ENCODE results near the gene MRTFA.
A peak's percentile ranks its signal among the peaks of the same experiment; 100 is the strongest.
"Not testable (repeated sequence)": the region's sequence is repeated elsewhere in the genome, so short reads cannot be mapped to it uniquely, and the experiment has no call there.

The MRTFA gene

DNA sequence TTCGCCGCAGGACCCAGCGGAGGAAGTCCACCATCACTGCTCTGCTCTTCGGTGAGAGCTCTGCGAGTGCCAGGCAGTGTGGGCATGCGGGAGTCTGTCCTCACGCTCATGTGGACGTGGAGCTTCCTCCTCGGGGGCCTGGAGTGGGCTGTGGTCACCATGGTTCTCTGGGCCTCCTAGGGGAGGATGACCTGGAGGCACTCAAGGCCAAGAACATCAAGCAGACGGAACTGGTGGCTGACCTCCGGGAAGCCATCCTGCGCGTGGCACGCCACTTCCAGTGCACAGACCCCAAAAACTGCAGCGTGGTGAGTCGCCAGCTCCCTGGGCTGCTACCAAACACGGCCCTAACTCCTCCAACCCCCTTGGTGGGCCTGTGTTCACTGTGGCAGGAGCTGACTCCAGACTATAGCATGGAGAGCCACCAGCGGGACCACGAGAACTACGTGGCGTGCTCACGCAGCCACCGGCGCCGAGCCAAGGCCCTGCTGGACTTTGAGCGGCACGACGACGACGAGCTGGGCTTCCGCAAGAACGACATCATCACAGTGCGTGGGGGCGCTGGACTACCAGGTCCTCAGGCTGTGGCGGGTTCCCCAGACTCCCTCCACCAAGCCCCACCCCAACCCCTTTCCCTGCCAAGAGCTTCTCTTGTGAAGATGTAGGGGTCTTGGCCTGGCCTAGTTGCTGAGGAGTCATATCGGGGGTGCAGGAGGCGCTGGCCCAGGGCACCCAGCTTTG lies 229.3 kb downstream of the MRTFA start:
- DNase-seq, result no peak

DNA sequence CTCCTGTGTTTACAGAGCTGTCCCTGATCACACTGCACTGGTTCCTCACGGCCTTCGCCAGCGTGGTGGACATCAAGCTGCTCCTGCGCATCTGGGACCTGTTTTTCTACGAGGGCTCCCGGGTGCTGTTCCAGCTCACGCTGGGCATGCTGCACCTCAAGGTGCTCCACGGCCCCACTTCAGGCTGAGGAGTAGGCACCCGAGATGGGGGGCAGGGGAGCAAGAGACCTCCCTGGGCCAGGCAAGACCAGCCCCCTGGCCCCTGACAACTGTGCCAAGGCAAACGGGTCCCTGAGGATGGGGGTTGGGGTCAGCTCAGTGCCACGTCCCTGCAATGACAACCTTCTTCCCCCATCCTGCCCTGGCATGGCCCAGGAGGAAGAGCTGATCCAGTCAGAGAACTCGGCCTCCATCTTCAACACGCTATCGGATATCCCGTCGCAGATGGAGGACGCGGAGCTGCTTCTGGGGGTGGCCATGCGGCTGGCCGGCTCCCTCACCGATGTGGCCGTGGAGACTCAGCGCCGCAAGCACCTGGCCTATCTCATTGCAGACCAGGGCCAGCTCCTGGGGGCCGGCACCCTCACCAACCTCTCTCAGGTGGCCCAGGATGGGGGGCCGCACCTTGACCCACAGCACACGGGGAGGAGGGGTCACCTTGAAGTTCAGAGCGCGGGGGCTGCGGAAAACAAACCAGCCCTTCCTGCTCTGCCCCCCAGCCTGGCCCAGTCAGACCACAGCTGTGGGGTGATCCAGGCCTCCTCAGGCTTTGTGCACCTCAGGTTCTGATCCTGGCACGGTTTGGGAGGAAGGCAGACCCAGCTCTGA lies 230.2 kb downstream of the MRTFA start:
- no peak for DNase-seq

DNA sequence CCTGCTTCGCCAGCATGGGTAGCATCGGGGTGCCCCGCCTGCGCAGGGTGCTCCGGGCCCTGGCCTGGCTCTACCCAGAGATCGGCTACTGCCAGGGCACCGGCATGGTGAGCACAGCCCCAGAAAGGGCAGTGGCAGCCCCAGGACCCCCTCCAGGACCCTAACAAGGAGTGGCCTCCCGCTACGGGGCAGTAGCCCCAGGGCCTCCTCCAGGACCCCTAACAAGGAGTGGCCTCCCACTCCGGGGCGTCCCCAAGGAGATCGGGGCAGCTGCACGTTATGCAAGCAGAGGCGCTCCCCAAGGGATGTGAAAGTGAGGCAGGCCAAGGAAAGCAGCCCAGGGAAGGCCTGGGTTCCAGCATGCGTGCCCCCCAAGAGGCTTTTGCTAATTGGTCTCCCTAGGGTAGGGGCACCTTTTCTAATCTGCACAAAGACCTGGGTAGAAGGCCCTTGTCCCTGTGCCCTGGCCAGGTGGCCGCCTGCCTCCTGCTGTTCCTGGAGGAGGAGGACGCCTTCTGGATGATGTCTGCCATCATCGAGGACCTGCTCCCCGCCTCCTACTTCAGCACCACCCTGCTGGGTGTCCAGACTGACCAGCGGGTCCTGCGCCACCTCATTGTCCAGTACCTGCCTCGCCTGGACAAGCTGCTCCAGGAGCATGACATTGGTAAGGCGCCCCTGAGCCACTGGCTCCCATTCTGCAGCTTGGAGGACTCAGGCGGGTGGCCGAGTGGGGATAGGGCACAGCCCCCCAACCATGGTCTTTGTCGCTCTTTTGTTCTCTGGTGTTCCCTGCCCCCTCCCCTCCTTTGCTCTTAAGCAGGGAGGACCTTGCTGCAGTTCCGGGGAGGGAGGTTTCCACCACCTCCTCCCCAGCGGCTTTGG lies 231.1 kb downstream of the MRTFA start:
- no peak for DNase-seq

DNA sequence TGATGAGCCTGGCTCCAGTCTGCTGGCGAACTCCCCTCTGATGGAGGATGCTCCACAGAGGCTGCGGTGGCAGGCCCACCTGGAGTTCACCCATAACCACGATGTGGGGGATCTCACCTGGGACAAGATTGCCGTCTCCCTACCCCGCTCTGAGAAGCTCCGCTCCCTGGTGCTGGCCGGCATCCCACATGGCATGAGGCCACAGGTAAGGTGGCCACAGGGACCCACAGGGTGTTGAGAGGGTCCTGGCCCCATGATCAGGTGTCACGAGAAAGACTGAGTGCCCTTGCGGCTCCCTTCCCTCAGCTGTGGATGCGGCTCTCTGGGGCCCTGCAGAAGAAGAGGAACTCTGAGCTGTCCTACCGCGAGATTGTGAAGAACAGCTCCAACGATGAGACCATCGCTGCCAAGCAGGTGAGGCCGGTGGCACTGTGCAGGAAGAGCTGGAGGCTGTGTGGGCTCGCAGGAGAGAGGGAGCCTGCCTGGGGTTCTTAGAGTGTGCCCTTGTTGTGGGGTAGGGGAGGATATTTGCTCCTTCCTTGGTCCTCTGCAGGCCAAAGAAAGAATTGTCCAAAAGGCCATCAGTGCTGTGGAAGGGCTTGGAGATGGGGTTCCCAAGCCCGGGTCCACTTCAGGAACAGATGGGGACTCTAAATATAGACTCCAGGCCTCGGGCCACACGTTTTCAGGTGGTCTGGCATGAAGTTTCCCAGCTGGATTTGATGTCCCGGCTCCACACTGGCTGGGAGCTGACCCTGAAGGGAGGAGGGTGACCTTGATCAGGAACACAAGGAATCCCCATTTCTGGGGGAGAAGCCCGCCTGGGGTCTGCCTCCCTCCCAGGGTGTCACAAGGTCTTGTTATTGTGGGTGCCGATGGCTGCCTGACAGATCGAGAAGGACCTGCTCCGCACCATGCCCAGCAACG lies 232.0 kb downstream of the MRTFA start:
- no peak for DNase-seq

DNA sequence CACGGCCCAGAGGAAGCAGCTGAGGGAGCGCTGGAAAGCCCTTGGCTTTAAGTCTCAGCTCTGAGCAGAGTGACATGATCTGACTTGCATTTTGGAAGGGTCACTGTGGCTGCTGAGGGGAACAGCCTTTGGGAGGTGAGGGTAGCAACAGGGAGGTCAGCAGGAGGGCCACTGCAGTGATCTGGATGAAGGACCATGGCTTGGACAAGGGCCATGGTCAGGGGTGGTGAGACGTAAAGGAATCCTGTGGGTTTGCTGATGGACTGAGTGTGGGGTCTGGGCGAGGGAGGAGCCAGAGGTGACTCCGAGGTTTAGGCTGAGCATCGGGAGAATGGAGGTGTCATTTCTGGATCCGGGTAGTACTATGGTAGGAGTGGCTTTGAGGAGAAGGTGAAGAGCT lies 232.9 kb downstream of the MRTFA start:
- DNase-seq, result no peak

DNA sequence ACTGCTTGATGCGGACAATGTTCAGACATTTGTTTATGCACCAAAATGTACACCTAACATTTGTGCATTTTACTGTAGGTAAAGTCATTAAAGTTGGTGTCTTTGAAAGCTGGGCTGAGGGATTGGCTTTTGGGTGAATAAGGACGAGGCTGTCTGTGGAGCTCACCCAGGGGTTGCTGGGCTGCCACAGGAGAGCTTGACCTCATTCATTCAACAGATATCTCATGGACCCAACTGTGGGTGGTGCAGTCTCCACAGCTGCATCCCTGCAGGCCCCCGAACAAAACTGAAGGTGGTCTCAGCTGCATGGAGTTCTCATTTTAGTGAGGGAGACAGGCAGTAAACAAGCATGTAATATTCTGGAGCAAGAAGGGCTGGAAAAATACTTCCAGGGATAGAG lies 233.4 kb downstream of the MRTFA start:
- no peak for DNase-seq

DNA sequence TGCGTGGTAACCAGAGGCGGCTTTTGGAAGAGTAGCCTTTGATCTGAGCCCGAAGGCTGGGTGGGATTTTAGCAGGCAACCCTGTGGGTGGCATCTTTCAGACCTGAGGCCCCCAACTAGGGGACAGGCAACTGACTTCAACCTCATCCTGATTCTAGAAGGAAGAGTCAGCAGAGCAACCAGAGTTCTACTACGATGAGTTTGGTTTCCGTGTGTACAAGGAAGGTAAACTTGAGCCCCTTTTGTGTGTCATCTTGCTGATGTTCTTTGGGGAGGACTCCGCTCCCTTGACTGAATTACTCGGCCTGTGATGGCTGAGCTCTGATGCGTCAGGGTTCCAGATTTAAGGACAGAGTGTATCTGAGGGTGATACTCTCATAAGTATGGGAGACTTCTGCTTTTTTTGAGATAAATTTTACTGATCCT lies 234.5 kb downstream of the MRTFA start:
- DNase-seq, result no peak

DNA sequence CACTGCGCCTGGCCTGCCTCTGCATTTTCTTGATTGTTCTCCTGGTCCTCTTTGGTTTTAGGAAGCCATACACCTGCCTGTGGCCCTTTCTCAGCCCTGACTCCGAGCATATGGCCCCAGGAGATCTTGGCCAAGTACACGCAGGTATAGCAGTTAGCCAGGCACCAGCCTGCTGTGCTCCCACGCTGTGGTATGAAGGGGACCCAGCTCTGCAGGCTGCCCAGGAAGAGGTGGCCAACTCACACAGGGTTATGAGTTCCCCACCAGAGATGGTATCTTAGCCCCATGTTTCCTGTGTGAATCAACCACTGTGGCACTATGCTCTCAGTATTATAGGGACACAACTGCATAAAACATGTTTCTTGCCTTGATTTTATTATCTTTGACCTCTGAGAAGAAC lies 235.0 kb downstream of the MRTFA start:
- peak; percentile 65 for DNase-seq

DNA sequence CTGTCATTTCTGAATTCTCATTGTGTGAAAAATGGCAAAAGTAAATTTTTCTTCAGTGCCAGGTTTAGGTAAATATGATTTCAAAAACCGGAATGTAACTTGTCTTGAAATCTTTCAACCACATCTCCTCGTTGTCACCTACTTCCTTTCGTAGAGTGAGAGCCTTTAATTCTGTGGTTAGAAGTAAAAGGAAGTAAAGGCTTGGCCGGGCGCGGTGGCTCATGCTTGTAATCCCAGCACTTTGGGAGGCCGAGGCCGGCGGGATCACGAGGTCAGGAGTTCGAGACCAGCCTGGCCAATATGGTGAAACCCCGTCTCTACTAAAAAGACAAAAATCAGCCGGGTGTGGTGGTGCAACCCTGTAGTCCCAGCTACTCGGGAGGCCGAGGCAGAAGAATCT lies 236.4 kb downstream of the MRTFA start:
- peak; percentile 58 for DNase-seq

DNA sequence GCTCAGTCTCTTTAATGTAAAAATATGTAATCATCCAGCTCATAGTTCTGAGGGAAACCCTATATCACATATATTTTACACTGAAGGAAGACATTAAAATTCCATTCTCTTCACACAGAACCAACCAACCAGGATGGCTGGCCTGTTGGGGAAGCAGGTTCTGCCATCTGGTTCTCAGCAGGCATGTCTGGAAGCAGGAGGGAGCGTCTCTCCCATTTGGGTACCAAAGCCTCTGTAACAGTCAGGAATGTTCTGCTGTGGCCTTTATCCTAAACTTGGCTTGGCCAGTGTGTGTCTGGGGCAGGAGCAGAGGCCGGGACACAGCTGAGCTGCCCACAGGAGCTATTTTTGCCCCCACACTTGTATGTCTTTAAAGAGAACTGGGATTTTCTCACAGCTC lies 236.9 kb downstream of the MRTFA start:
- no peak for DNase-seq

DNA sequence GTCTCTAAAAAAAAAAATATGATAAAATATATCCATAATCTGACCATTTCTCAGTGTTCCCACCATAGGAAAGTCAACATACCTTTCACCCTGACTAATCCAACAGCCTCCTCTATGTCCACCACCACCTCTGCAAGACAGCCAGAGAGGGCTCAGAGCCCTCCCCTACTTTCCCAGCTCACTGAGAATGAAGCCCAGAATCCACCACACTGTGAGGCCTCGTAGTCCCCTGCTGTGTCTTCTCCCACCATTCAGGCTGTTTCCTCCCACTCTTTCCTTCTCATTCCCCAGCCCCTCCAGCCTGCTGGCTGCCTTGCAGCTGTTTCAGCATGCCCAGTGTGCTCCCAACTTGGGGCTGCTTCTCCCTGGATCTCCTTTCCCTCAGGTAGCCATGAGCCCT lies 239.1 kb downstream of the MRTFA start:
- no peak for DNase-seq

DNA sequence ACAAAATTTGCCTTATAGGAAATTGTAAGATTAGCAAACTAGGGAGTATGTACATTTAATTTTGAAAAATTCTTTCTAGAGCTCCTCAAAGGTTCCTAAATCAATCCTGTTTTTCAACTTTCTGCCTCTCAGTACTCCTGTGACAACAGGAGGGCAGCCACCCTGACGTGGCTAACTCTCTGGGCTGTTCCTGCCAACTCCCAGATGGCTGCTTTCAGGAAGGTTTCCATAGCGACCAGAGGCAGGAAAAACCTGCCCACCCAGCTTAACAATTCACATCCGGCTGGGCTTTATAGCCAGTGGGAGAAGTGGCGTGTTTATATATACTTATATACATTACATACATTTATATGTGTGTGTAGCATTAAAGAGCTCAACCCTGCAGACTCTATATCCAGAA lies 239.6 kb downstream of the MRTFA start:
- DNase-seq, result no peak

DNA sequence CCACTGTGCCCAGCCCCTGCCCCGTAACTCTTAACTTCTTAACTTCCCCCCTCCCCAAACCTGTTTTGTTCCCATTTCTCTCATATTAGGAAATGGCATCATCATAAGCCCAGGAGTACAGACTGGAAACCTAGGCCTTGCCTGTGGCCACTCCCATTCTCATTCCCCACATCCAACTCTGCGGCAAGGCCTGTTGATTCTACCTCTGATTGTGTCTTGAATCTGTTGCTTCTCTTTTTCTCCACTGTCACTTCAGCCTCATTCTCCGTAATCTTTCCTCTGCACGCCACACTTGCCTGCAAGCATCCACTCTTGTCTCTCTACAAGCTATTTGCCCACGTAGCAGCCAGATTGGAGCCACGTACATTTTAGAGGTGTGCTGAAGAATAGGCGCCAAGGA lies 240.9 kb downstream of the MRTFA start:
- DNase-seq, result no peak

DNA sequence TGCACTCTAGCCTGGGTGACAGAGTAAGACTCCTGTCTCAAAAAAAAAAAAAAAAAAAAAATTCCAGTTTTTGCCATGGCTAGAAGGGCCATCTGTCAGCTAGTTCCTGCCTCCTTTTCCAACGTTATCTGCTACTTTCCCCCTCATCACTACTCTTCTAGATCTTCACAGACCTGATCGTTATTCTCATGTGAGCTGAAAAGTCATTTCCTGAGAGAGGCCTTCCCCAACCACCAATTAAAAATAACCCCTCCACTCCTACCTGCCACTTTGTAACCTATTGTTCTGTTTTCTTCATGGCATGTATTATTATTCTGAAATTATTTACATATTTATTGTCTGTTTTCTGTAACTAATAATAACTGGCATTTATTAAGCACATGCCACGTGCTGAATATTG lies 241.9 kb downstream of the MRTFA start:
- no peak for DNase-seq

DNA sequence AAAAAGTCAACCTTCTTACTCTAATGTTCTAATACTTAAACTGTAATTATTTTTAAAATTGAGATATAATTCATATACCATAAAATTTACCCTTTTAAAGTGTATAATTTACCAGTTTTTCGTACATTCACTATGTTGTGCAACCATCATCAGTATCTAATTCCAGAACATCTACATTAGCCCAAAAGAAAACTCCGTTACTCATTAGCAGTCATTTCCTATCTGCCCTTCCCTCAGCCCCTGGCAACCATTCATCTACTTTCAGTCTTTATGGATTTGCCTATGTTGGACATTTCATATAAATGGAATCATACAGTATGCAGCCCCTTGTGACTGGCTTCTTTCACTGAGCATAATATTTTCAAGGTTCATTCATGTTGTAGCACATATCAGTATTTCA lies 243.9 kb downstream of the MRTFA start:
- DNase-seq, result no peak

DNA sequence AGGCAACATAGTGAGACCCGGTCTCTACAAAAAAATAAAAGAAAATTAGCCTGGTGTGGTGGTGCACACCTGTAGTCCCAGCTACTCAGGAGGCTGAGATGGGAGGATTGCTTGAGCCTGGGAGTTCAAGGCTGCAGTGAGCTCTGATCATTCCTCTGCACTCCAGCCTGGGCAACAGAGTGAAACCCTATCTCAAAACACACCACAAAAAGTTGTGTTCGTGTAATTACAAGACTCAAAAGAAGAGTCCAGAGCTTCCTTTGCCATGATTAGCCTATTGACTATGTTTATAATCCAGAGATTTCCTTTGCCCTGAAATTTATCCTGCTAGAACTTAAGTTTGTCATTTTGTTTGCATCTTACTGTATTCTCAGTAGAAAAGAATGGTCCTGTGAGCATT lies 245.1 kb downstream of the MRTFA start:
- no peak for DNase-seq

DNA sequence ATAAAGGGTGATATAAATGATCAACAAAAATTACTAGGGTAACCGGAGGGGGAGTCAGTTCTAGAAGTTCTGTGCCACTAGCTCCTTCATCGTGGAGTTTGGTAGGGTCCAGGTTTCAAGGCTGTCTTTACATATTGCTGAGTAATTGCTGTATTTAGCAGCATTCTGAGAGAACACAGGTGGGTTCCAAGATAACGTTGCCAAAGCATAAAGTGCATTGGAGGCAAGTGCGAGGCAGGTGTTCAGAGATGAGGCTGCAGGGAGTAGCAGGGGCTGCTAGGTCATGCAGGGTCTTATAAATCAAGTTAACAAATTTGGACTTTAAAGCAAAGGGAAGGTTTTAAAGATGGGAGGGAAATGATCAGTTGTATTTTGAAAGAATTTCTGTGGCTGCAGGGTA lies 248.3 kb downstream of the MRTFA start:
- no peak for DNase-seq

DNA sequence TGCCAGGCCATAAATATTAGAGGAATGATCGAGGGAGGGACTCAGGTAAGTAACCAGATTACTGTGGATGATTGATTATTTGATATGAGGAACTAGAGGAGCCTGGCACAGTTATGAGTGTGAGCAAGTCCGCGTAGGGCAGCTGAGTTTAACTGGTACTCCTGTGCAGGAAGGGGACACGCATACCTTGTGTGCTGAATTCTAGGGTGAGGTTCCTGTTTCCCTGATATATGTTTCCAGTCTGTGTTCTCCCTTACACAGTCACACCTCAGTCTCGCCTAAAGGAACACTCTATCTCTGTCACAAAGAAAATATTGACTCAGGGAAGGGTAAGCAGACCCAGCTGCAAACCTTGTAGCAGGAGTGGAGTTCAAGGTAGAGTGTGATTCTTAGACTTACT lies 248.8 kb downstream of the MRTFA start:
- no peak for DNase-seq

DNA sequence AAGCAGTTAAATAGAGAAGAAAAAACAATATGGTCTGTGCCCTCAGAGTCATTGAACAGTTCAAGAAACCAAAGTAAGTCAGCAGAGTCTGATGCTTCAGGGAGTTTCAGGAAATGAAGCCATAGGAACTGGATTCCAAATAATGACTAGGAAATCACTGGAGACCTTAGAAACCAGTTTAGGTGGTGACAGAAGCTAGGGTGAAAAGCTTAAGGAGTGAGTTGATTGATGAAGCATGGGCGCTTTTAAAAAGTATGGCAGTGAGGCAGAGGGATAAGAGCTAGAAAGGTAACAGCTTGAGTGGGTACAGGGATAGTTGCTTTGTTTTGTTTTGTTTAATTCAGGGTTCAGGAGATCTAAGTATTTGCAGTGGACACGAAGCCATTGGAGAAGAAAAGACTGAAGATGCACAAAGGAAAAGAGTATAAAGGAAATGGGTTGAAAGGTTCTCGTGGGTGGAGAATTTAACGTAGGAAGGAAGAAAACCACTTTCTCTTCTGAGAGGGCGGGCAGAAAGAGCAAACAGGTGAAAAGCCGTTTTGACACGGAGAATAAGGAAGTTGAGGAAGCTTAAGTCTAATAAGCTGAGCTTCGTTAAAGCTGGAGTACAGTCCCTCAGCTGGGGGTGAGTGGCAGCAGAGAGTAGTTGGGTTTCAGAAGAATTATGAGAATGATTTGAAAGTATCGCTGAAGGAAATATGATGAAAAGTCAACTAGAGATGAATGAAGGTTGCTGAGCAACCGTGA lies 251.3 kb downstream of the MRTFA start:
- peak; percentile 40 for DNase-seq

DNA sequence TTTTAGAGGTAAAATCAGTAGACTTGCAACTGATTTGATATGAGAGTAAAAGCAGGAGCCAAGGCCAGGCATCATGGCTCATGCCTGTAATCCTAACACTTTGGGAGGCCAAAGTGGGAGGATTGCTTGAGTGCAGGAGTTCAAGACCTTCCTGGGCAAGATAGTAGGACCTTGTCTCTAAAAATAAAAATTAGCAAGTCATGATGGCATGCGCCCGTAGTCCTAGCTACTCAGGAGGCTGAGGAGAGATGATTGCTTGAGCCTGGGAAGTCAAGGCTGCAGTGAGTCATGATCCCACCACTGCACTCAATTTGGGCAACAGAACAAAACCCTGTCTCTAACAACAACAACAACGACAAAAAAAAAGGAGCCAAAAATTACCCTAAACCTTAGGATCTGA lies 252.6 kb downstream of the MRTFA start:
- DNase-seq, result no peak

DNA sequence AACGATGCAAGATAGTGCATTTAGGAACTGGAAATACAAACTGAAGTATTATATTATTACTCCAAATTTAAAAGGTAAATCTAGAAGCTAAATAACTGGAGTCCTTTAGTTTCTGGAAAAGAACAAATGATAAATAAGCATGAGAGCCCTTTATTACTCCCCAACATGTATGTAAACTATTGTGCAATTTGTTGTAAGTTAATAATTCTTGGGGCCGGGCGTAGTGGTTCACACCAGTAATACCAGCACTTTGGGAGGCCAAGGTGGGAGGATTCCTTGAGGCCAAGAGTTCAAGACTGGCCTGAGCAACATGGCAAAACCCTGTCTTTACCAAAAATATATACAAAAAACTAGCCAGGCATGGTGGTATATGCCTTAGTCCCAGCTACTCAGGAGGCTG lies 255.1 kb downstream of the MRTFA start:
- no peak for DNase-seq

DNA sequence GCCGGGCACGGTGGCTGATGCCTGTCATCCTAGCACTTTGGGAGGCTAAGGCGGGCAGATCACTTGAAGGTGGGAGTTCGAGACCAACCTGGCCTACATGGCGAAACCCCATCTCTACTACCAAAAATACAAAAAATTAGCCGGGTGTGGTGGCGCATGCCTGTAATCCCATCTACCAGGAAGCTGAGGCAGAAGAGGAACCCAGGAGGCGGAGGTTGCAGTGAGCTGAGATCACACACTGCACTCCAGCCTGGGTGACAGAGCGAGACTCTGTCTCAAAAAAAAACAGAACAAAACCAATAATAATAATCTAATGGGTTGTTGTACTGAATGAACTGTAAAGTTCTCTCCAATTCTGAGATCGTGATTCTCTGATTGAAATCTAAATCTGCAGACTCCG lies 258.1 kb downstream of the MRTFA start:
- DNase-seq, result not testable (repeated sequence)

Data from stimulated activated CD4-positive, alpha-beta T cell treated with anti-CD3 and anti-CD28 coated beads, Interleukin-15, amount 100 ng/mL, for 24 hours (primary cell).